Measurements from ENCODE around the gene CPNE1. TPM values are rescaled to one million over a fixed set of nuclear protein-coding genes. Genes with fewer than 3 reads are reported as not detected.
A peak's percentile ranks its signal among the peaks of the same experiment; 100 is the strongest.

Gene CPNE1
- total RNA-seq, 3 donors from 2014 or later (not counting 1 experiment from before 2014, with no cell fraction given): 298 to 342 (median 334) TPM

DNA sequence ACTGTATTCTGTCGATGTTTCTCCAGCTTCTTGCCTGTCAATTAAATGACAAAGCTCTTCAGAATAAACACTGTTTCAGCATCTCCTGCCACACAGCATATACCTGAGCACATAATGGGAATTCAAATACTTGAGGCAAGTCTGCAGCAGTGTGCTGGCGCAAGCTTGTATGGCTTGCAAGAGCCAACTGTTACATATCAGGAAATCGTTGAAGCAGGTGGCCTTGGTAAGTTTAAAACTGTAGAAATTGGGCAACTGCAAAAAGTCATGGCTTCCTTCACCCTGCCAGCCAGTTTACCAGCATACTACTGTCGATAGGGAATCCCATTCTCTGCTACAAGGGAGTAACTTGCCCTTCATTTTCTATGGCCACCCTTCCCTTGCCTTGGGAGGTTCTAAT is 23.0 kb downstream of the CPNE1 start:
- Histone ChIP-seq H3K27me3 (ENCODE audit: control insufficient read depth, insufficient read depth, low read length) (no peaks in the 10 kb centered on the region), H3K4me3 (ENCODE audit: low read length) (no peak overlapping the region), H3K36me3 (ENCODE audit: control insufficient read depth, insufficient read depth, low read length) (no peaks in the 10 kb centered on the region), H3K9me3 (ENCODE audit: control insufficient read depth, insufficient read depth, low read length) (no peaks in the 10 kb centered on the region), H3K27ac (ENCODE audit: low read length) (no peak overlapping the region), H3K4me1 (ENCODE audit: control insufficient read depth, insufficient read depth, low read length) (peaks cover 5% of the 10 kb centered on the region)
- peaks cover 86% of the 10 kb centered on the region in 2 donors for H3K4me1 Mint-ChIP-seq
- TF ChIP-seq CTCF (IDR thresholded peaks at IDR 0.05): no peak
- no peaks in the 10 kb centered on the region for H3K36me3 Mint-ChIP-seq
- no peak for DNase-seq
- no peak overlapping the region for H3K4me3 Mint-ChIP-seq
- no peak for ATAC-seq
- no peaks in the 10 kb centered on the region for H3K9me3 Mint-ChIP-seq
- intact Hi-C loops (cut with micrococcal nuclease): no loop called here
- peak overlapping the region; percentile 77 to 85 for H3K27ac Mint-ChIP-seq
- no peaks in the 10 kb centered on the region for H3K27me3 Mint-ChIP-seq (ENCODE audit: low read depth in 2 of 2)
- WGBS (ENCODE audit: insufficient coverage): 81% methylated on average over 4 of the region's 4 CpGs

- DNase-seq (no peak), ATAC-seq (no peak)
- Histone ChIP-seq H3K9me3 (ENCODE audit: control insufficient read depth, insufficient read depth, low read length) (no peaks in the 10 kb centered on the region), H3K36me3 (ENCODE audit: control insufficient read depth, insufficient read depth, low read length) (no peaks in the 10 kb centered on the region), H3K4me3 (ENCODE audit: low read length) (no peak overlapping the region), H3K4me1 (ENCODE audit: control insufficient read depth, insufficient read depth, low read length) (peaks cover 5% of the 10 kb centered on the region), H3K27ac (ENCODE audit: low read length) (no peak overlapping the region), H3K27me3 (ENCODE audit: control insufficient read depth, insufficient read depth, low read length) (no peaks in the 10 kb centered on the region)
- Mint-ChIP-seq H3K4me1 (peaks cover 87 to 90% of the 10 kb centered on the region in 2 donors), H3K27me3 (ENCODE audit: low read depth in 2 of 2) (no peaks in the 10 kb centered on the region), H3K36me3 (no peaks in the 10 kb centered on the region), H3K4me3 (no peak overlapping the region), H3K9me3 (no peaks in the 10 kb centered on the region), H3K27ac (peak overlapping the region; percentile 77 to 85)
- intact Hi-C loops (cut with micrococcal nuclease): no loop called here
- TF ChIP-seq CTCF (IDR thresholded peaks at IDR 0.05): no peak
- WGBS (ENCODE audit: insufficient coverage): 92% methylated on average over 3 of the region's 3 CpGs
Measured at GRCh38 chr20:35640724-35641123, 24.0 kb downstream of the CPNE1 start.

DNA sequence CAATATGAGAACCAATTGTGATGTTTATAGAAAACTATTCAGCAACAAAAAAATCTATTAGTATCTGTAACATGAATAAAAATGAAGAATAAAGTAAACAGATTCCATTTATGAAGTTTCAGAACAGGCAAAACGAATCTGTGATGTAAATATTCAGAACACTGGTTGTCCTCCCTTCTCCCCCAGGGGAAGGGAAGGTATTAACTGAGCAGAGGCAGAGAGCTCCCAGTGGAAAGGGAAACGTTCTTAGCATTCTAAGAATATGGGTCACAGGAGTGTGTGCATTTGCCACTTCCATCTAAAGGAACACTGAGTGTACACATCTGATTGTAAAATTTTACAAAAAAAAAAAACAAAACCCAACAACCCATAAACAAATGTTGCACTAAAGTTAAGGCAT is 25.9 kb downstream of the CPNE1 start:
- no peak for DNase-seq
- H3K27me3 ChIP-seq (ENCODE audit: control insufficient read depth, insufficient read depth, low read length): no peaks in the 10 kb centered on the region
- no peak overlapping the region for H3K4me3 ChIP-seq (ENCODE audit: low read length)
- no peak for ATAC-seq
- H3K36me3 ChIP-seq (ENCODE audit: control insufficient read depth, insufficient read depth, low read length): no peaks in the 10 kb centered on the region
- TF ChIP-seq CTCF (IDR thresholded peaks at IDR 0.05): no peak
- Mint-ChIP-seq H3K27ac (peak overlapping the region; percentile 67 to 85), H3K4me3 (no peak overlapping the region), H3K27me3 (ENCODE audit: low read depth in 2 of 2) (no peaks in the 10 kb centered on the region), H3K4me1 (peaks cover 78 to 80% of the 10 kb centered on the region in 2 donors), H3K36me3 (no peaks in the 10 kb centered on the region), H3K9me3 (no peaks in the 10 kb centered on the region)
- peaks cover 7% of the 10 kb centered on the region for H3K4me1 ChIP-seq (ENCODE audit: control insufficient read depth, insufficient read depth, low read length)
- no CpG with 5 or more reads among the region's 2 CpGs for WGBS (ENCODE audit: insufficient coverage)
- no peaks in the 10 kb centered on the region for H3K9me3 ChIP-seq (ENCODE audit: control insufficient read depth, insufficient read depth, low read length)
- intact Hi-C loops (cut with micrococcal nuclease): no loop called here
- no peak overlapping the region for H3K27ac ChIP-seq (ENCODE audit: low read length)

- no peak for DNase-seq
- Histone ChIP-seq H3K36me3 (ENCODE audit: control insufficient read depth, insufficient read depth, low read length) (peaks cover 5% of the 10 kb centered on the region), H3K4me3 (ENCODE audit: low read length) (no peak overlapping the region), H3K9me3 (ENCODE audit: control insufficient read depth, insufficient read depth, low read length) (no peaks in the 10 kb centered on the region), H3K27ac (ENCODE audit: low read length) (no peak overlapping the region), H3K4me1 (ENCODE audit: control insufficient read depth, insufficient read depth, low read length) (peaks cover 7% of the 10 kb centered on the region), H3K27me3 (ENCODE audit: control insufficient read depth, insufficient read depth, low read length) (no peaks in the 10 kb centered on the region)
- no peak for TF ChIP-seq CTCF (IDR thresholded peaks at IDR 0.05)
- Mint-ChIP-seq H3K4me1 (peaks cover 72 to 75% of the 10 kb centered on the region in 2 donors), H3K9me3 (no peaks in the 10 kb centered on the region), H3K4me3 (no peak overlapping the region), H3K36me3 (no peaks in the 10 kb centered on the region), H3K27ac (peak overlapping the region; percentile 67 to 85), H3K27me3 (ENCODE audit: low read depth in 2 of 2) (no peaks in the 10 kb centered on the region)
- intact Hi-C loops (cut with micrococcal nuclease): no loop called here
- 97% methylated on average over 6 of the region's 6 CpGs for WGBS (ENCODE audit: insufficient coverage)
- no peak for ATAC-seq
Measured at GRCh38 chr20:35637276-35637675, 27.4 kb downstream of the CPNE1 start.

All from natural killer cell (primary cell).